Stimulated activated CD4-positive, alpha-beta T cell treated with anti-CD3 and anti-CD28 coated beads, Interleukin-4, amount 100 ng/mL, for 1 hour (primary cell): Measurements from ENCODE around the gene PLCG1.
"Not testable (repeated sequence)": the region's sequence is repeated elsewhere in the genome, so short reads cannot be mapped to it uniquely, and the experiment has no call there.

Experiments
- DNase-seq: peaks from one replicate; pipeline ENCODE4 v3.0.0-alpha.2; 2020

PLCG1 gene

GRCh38 chr20:41125530-41126457, 11.5 kb upstream of the PLCG1 start:
- no peak for DNase-seq

- DNase-seq = no peak
These were observed 10.6 kb upstream of the PLCG1 start for GRCh38 chr20:41126719-41127118.

- DNase-seq = not testable (repeated sequence)
These were observed 9.0 kb upstream of the PLCG1 start for GRCh38 chr20:41128317-41128716.

DNA sequence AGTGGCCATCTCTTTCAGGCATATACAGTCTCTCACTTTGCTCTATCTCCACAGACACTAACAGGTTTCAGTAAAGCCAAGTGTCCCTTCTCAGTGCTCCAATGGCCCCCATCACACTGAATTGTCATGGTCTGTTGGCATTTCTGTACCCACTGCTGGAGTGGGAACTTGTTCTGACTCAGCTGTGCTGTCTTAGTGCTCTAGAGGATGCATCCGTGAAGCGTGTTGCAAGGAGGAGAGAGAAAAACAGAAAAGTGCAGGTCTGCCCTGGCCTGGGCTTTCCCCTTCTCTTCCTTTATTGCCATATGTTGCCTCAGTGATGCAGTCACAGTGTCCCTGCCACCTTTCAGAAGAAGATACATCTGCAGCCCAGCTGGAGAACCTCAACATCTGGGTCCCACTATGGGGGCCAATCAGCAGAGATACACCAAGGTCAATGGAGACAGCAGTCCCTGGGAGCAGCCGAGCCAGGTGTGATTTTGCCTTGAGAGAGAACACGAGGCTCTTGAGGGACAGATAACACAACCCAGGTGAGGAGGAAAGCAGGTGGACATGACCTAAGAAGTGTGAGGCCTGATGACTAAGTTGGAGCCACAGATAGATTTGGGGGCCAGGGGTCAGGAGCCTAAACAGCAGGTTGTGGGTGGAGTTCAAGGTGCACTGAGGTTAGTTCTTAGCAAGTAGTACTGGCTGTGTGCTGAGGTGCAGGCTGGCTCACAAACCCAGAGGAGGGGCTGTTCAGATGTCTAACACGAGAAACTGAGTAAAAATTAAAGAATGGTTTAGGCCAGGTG, 5.6 kb upstream of the PLCG1 start:
- DNase-seq = no peak

DNA sequence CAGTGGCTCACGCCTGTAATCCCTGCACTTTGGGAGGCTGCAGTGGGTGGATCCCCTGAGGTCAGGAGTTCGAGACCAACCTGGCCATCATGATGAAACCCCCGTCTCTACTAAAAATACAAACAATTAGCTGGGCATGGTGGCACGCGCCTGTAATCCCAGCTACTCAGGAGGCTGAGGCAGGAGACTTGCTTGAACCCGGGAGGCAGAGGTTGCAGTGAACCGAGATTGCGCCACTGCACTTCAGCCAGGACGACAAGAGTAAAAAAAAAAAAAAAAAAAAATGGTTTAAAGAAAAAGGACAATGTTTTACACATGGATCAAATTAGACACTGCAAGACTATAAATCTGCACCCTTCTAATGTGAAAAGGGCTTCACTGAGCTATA, 5.0 kb upstream of the PLCG1 start:
- not testable (repeated sequence) for DNase-seq

DNA sequence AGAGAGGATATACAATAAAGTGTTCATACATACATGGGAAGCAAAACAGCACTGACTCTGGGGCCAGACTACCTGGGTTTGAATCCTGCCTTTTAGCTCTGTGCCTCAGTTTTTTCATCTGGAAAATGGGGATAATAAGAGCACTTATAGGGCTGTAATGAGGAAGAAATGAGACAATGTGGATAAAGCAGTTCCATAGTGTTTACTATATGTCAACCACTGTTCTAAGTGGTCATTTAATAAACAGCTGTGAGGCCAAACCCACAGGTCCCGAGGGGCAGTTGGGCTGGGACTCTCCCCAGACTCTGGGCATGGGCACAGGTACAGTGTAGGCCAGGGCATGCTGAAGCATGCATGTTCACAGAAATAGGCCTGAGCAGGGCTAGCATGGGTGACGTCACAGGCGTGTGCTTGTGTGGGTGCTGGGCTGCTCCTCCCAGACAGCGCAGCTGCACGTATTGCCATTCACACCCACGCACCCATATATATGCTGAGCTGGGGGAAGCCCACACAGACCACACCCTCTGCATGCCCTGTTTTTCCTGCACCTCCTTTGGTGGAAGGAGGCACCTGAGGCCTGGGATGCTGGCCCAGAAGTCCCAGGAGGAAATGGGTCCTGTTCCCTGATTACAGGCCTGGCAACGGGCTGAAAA, 3.5 kb upstream of the PLCG1 start:
- peak; percentile 60 for DNase-seq

DNA sequence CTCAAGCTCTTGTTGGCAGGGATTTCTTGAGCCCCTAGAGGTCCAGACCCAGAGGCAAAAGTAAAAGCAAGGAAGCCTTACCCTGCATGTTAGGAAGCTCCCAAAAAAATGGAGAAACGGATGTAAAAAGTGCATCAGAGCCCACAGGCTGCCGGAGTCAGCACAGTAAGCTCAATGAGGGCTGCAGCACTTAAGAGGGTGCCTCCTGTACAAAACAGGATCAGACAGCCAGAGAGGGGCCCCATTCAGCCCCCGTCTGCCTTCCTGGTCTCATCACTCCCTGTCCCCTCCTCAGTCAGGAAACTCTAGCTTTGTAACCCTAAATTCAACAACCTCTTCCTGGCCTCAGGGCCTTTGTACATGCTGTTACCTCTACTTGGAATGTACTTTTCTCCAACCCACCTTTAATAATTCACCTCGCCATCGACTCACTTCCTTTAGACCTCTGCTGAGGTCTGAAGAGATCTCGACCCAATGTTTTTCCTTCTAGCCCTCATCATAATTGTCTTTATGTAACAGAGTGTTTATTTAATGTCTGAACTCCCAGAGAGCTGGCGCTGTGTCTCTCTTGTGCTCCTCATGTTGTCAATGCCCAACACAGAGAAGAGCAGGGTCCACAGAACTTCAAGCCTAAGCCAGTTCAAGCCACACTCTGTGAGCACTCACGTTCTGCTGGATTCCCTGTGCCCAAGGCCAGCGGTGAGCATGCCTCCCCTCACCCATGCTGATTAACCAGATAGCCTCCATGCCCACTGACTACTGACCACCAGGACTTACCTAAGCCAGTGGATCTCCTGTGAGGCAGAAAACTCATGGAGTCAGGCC, 2.8 kb upstream of the PLCG1 start:
- no peak for DNase-seq

DNA sequence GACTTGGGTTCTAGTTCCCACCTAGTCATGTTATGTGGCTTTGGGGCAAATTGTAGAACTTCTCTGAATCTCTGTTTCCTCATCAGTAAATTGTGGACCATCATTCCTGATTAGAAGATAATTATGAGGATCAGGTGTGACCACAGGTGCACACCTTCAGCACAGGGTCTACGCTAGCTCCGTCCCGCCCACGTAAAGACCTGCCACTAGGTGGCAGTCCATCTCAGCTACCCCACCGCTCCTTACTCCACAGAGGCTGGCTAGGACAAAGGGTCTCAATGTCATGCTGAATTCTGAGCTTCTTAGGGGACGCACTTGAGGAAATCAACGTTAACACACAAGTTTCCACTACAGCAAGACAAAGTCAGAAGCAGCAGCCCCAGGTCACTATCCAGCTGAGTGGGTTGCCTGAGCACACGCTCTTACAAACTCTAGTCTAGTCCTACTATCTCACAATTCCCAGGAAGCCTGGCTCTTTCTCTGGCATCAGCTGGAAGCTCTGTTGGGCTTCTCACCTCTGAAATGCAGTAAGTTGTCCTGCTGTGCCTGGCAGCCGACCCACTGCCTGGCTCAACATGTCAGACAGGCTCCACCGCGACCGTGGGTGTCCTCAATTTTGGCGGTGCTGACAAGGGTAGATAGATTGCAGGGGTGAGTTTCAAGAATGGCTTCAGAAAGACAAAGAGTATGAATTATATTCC, 2.0 kb upstream of the PLCG1 start:
- peak; percentile 64 for DNase-seq

DNA sequence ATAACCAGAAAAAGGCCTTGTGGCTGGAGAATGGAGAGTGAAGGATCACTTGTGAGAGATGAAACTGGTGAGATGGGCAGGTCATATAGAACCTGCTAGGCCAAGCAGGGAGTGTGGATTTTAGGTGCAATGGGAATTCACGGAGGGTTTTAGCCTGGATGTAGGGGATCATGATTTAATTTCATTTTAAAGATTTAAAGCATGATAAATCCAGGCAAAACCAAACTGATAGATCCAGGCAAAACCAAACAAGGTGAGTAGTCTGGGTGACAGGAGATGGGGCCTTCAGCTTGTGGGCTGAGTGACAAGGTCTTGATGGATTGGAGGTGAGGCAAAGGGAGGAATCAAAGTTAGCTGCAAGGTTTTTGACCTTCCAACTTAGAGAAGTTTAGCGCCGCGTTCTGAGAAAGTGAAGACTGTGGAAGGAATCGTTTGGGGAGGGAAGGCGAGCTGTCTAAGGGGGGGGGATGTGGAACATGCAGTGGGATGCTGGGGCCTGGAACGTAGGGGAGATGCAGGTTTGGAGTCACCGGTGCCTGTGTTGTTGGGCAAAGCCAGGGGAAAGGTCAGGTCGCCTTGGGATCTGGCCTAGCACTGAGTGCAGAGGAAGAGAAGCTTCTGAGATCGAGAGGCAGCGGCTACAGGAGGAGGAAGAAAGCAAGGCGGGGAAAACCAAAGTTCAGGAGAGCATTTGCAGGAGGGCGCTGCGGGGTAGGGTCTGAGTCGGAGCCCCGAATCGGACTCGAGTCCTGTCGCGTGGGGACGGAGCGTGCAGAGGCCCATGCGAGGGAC, 1.3 kb upstream of the PLCG1 start:
- DNase-seq = no peak

- peak; percentile 60 for DNase-seq
These were observed 501 bp downstream of the PLCG1 start for GRCh38 chr20:41137614-41138474.

DNA sequence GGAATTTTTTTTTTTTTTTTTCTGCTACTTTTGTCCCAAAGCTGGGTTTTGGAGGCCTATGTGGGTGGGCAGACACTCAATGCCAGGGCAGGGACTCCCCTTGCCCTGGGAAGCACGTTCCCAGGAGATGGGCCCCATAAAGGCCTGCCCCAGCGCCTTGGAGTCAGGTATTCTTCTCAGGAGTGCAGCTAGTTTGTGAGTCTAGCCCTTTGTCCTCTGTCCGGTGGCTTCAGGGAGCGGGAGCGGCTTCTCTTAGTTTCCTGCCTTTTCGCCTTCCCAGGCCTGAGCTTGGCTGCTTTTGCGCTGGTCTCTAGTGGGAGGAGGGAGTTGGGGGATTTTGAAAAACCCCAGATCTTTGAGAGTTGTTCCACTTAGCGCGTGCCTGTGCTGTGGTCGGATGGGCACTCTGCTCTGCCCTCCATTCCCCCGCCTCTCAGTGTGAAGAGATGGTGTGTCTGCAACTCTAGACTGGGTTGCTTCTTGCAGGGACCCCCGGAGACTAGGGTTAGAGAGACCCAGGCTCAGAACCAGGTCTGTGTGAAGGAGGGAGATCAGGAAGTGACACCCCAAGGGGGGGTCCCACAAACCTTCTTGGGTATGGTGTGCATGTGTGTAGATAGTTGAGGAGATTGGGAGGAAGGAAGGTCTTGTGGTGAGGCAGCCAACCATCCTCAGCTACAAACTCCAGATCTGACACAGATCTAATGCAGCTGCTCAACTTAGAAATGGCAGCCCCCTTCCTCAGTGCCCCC, 1.3 kb downstream of the PLCG1 start:
- DNase-seq = no peak

GRCh38 chr20:41139227-41140093, 2.1 kb downstream of the PLCG1 start:
- no peak for DNase-seq

DNA sequence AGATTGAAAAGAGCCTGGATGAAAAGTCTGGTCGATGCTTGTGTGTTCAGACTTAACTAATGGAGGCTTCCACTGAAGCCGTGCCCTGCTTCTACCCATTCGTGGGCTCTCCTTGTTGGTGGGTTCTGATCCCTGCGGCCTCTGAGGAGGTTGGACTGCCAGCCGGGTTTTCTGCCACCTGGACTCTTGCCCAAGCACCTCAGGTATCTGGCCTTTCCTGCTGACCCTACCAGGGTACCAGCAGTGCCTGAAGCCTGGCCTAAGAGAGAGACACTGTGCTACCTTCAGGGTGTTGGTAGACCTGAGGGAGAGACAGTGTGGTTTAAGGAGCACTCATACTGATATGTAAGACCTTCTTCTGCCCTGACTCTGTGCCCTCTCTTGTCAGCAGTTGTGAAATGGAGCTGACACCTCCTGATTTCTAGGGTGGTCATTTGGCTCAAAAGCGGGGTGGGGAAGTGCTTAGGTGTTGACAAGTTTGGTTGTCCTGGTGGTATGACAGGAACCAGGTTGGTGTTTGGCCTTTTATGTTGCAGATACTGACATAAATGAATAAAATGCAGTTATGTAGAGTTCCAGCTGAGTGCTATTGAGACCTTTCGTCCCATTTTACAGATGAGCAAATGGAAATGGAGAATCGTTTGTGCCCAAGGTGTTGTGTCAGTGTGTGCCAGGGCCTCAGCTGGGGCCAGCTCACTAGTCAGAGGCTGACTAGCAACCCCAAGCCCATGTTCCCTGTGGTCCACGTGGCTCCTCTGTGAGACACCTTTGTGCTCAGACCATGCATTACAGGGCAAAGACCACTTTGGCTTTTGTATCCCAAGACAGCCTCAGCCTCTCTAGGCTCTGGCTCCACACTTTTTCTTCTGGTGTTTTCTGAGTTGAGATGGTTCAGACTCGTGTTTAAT, 3.1 kb downstream of the PLCG1 start:
- DNase-seq = no peak

DNA sequence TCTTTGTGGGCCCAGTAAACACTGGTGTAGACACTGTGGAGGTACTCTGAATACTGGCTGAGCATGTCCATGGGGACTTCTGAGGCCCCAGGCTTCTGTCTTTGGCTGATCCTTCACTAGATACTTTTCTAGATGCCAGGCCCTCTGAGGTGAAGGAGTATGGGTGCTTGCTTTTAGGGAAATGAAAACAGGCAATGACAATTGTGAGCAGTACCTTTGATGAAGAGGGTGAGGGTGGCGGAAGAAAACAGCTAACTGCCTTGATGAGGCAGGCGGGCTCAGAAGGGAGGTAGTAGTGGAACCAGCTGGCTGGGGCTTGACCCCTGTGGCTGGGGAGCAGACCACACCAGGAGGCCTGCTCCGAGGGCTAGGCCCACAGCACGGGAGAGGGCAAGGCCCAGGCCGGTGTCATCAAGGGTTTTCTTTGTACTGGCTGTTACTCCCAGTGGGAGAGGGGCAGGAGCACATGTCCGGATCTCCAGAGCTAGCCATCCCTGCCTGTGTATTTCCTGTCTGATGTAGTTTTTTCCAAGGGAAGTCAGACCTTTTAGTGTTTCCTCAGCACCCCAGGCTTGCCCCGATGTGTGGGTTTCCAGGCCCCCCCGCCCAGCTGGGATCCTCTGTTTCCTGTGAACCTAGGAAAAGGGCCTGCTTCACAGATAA, 3.9 kb downstream of the PLCG1 start:
- DNase-seq = no peak

DNA sequence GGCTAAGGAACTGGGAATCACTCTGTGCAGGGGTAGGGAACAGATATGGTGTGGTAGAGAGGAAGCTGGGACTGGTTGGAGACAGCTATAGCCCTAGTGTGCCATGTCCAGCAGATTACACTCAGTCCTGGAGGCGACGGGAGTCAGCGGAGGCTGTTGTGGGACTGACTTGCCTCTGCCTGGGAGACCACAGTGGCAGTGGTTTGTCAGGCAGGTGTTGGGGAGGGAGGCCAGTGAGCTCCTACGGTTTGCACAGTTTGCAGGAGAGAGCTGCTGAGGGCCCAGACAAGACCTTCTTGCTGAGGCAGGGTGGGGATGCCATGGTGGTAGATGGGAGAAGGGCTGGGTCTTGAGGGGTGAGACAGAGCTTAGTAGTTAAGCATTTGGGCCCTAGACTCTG, 4.9 kb downstream of the PLCG1 start:
- DNase-seq = no peak

- no peak for DNase-seq
These were observed 5.6 kb downstream of the PLCG1 start for GRCh38 chr20:41142919-41143318.

DNA sequence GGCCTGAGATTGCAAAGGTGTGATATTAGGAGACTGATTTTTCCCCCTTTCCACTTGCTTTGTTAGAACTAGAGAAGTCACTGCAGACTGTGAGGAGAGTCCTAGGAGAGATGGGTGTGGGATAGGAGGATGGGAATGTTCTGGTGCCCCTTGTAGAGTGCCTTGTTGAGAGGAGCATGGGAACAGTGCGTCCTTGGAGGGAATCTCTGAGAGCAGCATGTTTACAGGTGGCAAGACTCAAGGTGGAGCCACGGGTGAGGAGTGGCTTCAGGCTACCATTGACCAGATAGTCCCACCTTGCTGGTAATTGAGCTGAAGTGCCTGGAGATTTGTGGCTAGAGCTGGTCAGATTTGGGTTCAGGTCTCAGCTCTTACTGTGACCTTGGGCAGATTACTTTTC, 6.0 kb downstream of the PLCG1 start:
- no peak for DNase-seq
